Esophagus (tissue), 2 donors: Measurements from ENCODE around the gene PCA3. TPM values are rescaled to one million over a fixed set of nuclear protein-coding genes. Genes with fewer than 3 reads are reported as not detected.

Source experiments
- H3K27ac ChIP-seq, 2 donors: one replicate each; pipeline ENCODE4 v1.5.1; 2013; ENCODE audit warnings: low read depth in 2 of 2, mild to moderate bottlenecking in 2 of 2, inconsistent platforms in 1 of 2, low read length in 1 of 2, moderate library complexity in 1 of 2
- H3K27me3 ChIP-seq, 2 donors: one replicate each; pipeline ENCODE4 v1.6.1; 2013; ENCODE audit warnings: low read length in 2 of 2, control low read depth in 1 of 2, mild to moderate bottlenecking in 1 of 2; ENCODE audit not compliant: insufficient read depth in 2 of 2, control insufficient read depth in 1 of 2
- H3K36me3 ChIP-seq, 2 donors: one replicate each; pipeline ENCODE4 v1.6.1; 2013; ENCODE audit warnings: low read length in 1 of 2; ENCODE audit not compliant: control insufficient read depth in 2 of 2, insufficient read depth in 2 of 2
- H3K4me1 ChIP-seq, 2 donors: one replicate each; pipeline ENCODE4 v1.6.1; 2013; ENCODE audit warnings: low read length in 1 of 2; ENCODE audit not compliant: control insufficient read depth in 2 of 2, insufficient read depth in 2 of 2
- H3K4me3 ChIP-seq, 2 donors: one replicate each; pipeline ENCODE4 v1.5.1; 2013; ENCODE audit warnings: low read length in 2 of 2, mild to moderate bottlenecking in 2 of 2, low read depth in 1 of 2, moderate library complexity in 1 of 2
- H3K9me3 ChIP-seq, 2 donors: one replicate each; pipeline ENCODE4 v1.6.1; 2013; ENCODE audit warnings: mild to moderate bottlenecking in 2 of 2, low read depth in 1 of 2, low read length in 1 of 2, moderate library complexity in 1 of 2; ENCODE audit not compliant: control insufficient read depth in 2 of 2, insufficient read depth in 1 of 2
- WGBS, 2 donors: extraction: QIAGEN DNeasy Blood & Tissue Kit; methylation state at CpG; one replicate each; pipeline ENCODE4 v1.1.7; 2013; 5-methylcytosine and 5-hydroxymethylcytosine counted together
- polyA plus RNA-seq, 2 donors: library from polyadenylated mRNA; stranded (reverse); fragments of 200-250 nt; gene quantifications; one replicate each; pipeline ENCODE4 v1.2.3, GENCODE V29; 2013
- donor health status: healthy with polysubstance abuse.
- donor health status: Bipolar disorder and iron deficiency.

The PCA3 gene
- polyA plus RNA-seq, 2 donors = 0.06 to 0.35 TPM

GRCh38 chr9:76803762-76804161 lies 39.5 kb downstream of the PCA3 start:
- no peaks in the 10 kb centered on the region for H3K27me3 ChIP-seq
- 77 to 81% methylated on average over 7 of the region's 7 CpGs for WGBS, 2 donors
- H3K36me3 ChIP-seq = no peaks in the 10 kb centered on the region
- no peaks in the 10 kb centered on the region for H3K9me3 ChIP-seq
- H3K4me3 ChIP-seq = no peak overlapping the region
- H3K27ac ChIP-seq = no peak overlapping the region
- H3K4me1 ChIP-seq = no peaks in the 10 kb centered on the region

GRCh38 chr9:76808636-76809035 lies 44.4 kb downstream of the PCA3 start:
- H3K9me3 ChIP-seq = no peaks in the 10 kb centered on the region
- no peaks in the 10 kb centered on the region for H3K27me3 ChIP-seq
- H3K4me3 ChIP-seq = no peak overlapping the region
- H3K36me3 ChIP-seq = no peaks in the 10 kb centered on the region
- H3K27ac ChIP-seq = no peak overlapping the region
- H3K4me1 ChIP-seq = no peaks in the 10 kb centered on the region
- WGBS, 2 donors = 42 to 50% methylated on average over 5 of the region's 5 CpGs

- Histone ChIP-seq H3K9me3 (no peaks in the 10 kb centered on the region), H3K36me3 (no peaks in the 10 kb centered on the region), H3K27ac (no peak overlapping the region), H3K4me1 (no peaks in the 10 kb centered on the region), H3K27me3 (no peaks in the 10 kb centered on the region), H3K4me3 (no peak overlapping the region)
- WGBS, 2 donors = 15 to 18% methylated on average over 2 of the region's 2 CpGs
These were observed 46.2 kb downstream of the PCA3 start for GRCh38 chr9:76810377-76810957.

- 80 to 82% methylated on average over 6 of the region's 6 CpGs for WGBS, 2 donors
- Histone ChIP-seq H3K27ac (no peak overlapping the region), H3K9me3 (no peaks in the 10 kb centered on the region)
These were observed 48.4 kb downstream of the PCA3 start for GRCh38 chr9:76812591-76812990.

GRCh38 chr9:76817489-76817888 lies 53.3 kb downstream of the PCA3 start:
- WGBS, 2 donors = 62 to 70% methylated on average over 1 of the region's 1 CpG
- H3K27ac ChIP-seq = no peak overlapping the region

More at GRCh38 chr9:76812591-76812990, 48.4 kb downstream of the PCA3 start:
- Histone ChIP-seq H3K4me3 (no peak overlapping the region), H3K4me1 (no peaks in the 10 kb centered on the region), H3K27me3 (no peaks in the 10 kb centered on the region), H3K36me3 (no peaks in the 10 kb centered on the region)

GRCh38 chr9:76818271-76818670 lies 54.0 kb downstream of the PCA3 start:
- Histone ChIP-seq H3K36me3 (no peaks in the 10 kb centered on the region), H3K4me3 (no peak overlapping the region), H3K4me1 (no peaks in the 10 kb centered on the region), H3K9me3 (no peaks in the 10 kb centered on the region), H3K27me3 (no peaks in the 10 kb centered on the region), H3K27ac (peak overlapping the region; percentile 42 to 77)
- 19 to 26% methylated on average over 4 of the region's 4 CpGs for WGBS, 2 donors

More at GRCh38 chr9:76817489-76817888, 53.3 kb downstream of the PCA3 start:
- H3K9me3 ChIP-seq = no peaks in the 10 kb centered on the region
- no peak overlapping the region for H3K4me3 ChIP-seq
- no peaks in the 10 kb centered on the region for H3K36me3 ChIP-seq
- H3K4me1 ChIP-seq = no peaks in the 10 kb centered on the region
- no peaks in the 10 kb centered on the region for H3K27me3 ChIP-seq

- Histone ChIP-seq H3K27me3 (no peaks in the 10 kb centered on the region), H3K9me3 (no peaks in the 10 kb centered on the region)
These were observed 56.2 kb downstream of the PCA3 start for GRCh38 chr9:76820431-76820830.

GRCh38 chr9:76827296-76828080 lies 63.2 kb downstream of the PCA3 start:
- no peak overlapping the region for H3K27ac ChIP-seq
- no peaks in the 10 kb centered on the region for H3K9me3 ChIP-seq
- no peaks in the 10 kb centered on the region for H3K4me1 ChIP-seq
- H3K27me3 ChIP-seq = no peaks in the 10 kb centered on the region
- 60 to 68% methylated on average over 9 of the region's 9 CpGs for WGBS, 2 donors
- no peaks in the 10 kb centered on the region for H3K36me3 ChIP-seq
- no peak overlapping the region for H3K4me3 ChIP-seq

More at GRCh38 chr9:76820431-76820830, 56.2 kb downstream of the PCA3 start:
- Histone ChIP-seq H3K27ac (no peak overlapping the region), H3K4me1 (no peaks in the 10 kb centered on the region), H3K4me3 (no peak overlapping the region), H3K36me3 (no peaks in the 10 kb centered on the region)
- WGBS, 2 donors = 80 to 82% methylated on average over 6 of the region's 6 CpGs

- Histone ChIP-seq H3K9me3 (no peaks in the 10 kb centered on the region), H3K4me3 (no peak overlapping the region), H3K4me1 (no peaks in the 10 kb centered on the region), H3K27ac (no peak overlapping the region), H3K36me3 (no peaks in the 10 kb centered on the region), H3K27me3 (no peaks in the 10 kb centered on the region)
- 69% methylated on average over 3 of the region's 3 CpGs for WGBS, 2 donors
These were observed 64.2 kb downstream of the PCA3 start for GRCh38 chr9:76828447-76828846.
